Kidney epithelial cell (primary cell): ENCODE measurements around the gene MAP4K4. TPM values are rescaled to one million over a fixed set of nuclear protein-coding genes. Genes with fewer than 3 reads are reported as not detected.

ENCODE experiments used
- DNase-seq: peaks from one replicate; pipeline ENCODE4 v3.0.0-alpha.2; 2010; ENCODE audit warnings: low read depth
- H3K27me3 ChIP-seq: 2 replicates; pipeline ENCODE4 v1.6.0; 2011; ENCODE audit warnings: low read length; ENCODE audit not compliant: control insufficient read depth, insufficient read depth
- H3K36me3 ChIP-seq: 2 replicates; pipeline ENCODE4 v1.5.1; 2011; ENCODE audit warnings: low read length; ENCODE audit not compliant: control insufficient read depth, insufficient read depth
- H3K4me3 ChIP-seq: 2 replicates; pipeline ENCODE4 v1.5.1; 2011; ENCODE audit warnings: low read depth, mild to moderate bottlenecking, control low read depth, low read length
- total RNA-seq: library from RNA; depleted of rRNA; stranded (reverse); fragments of >200 nt; gene quantifications from 2 replicates; pipeline ENCODE4 v1.2.3, GENCODE V29; 2015
- TF ChIP-seq, protein P1 (sequence below): IDR thresholded peaks from 2 replicates; pipeline ENCODE4 v1.5.1; 2011; ENCODE audit warnings: mild to moderate bottlenecking, moderate library complexity, low read length, control low read depth, inconsistent platforms; ENCODE audit not compliant: insufficient read depth, poor library complexity, severe bottlenecking

MAP4K4 gene
- total RNA-seq, 1 donor from 2014 or later, result 134 TPM

DNA sequence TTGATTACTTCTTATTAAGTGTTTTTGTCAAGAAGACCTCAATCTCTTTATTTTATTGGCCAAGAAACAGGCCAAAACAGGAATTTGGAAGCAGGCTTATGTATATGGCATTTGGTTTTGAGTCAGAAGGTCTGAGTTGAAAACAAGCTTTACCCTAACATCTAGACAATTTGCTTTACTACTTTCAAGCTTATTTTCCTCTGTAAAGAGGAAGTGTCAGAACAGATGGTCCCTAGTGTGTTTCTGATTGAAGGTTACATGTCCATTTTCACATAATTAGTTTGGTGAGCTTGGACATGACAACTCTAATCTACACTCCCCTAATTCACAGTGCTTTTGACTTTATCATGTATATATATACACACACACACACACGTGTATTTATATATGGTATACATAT is 19.8 kb upstream of the MAP4K4 start:
- no peak overlapping the region for H3K4me3 ChIP-seq
- no peaks in the 10 kb centered on the region for H3K27me3 ChIP-seq
- TF ChIP-seq, protein P1, sequence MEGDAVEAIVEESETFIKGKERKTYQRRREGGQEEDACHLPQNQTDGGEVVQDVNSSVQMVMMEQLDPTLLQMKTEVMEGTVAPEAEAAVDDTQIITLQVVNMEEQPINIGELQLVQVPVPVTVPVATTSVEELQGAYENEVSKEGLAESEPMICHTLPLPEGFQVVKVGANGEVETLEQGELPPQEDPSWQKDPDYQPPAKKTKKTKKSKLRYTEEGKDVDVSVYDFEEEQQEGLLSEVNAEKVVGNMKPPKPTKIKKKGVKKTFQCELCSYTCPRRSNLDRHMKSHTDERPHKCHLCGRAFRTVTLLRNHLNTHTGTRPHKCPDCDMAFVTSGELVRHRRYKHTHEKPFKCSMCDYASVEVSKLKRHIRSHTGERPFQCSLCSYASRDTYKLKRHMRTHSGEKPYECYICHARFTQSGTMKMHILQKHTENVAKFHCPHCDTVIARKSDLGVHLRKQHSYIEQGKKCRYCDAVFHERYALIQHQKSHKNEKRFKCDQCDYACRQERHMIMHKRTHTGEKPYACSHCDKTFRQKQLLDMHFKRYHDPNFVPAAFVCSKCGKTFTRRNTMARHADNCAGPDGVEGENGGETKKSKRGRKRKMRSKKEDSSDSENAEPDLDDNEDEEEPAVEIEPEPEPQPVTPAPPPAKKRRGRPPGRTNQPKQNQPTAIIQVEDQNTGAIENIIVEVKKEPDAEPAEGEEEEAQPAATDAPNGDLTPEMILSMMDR, result no peak
- no peaks in the 10 kb centered on the region for H3K36me3 ChIP-seq
- DNase-seq, result no peak

DNA sequence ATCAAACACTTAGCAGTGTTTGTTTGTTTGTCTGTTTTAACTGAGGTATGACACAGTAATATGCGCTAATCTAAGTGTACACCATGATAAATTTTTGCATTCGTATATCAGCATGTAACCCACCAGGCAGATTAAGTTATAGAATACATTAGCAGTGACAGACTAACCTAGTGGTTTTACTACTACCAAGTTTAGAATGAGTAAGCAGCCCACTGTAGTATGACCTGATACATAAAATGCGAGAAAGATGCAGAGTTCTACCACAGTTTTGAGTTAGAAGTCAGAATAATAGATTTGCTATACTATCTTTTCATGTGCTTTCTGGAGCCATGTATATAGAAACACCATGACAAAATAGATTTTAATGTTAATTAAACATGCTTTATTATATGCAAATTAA is 19.1 kb upstream of the MAP4K4 start:
- Histone ChIP-seq H3K36me3 (no peaks in the 10 kb centered on the region), H3K4me3 (no peak overlapping the region), H3K27me3 (no peaks in the 10 kb centered on the region)
- TF ChIP-seq, protein P1, result no peak
- DNase-seq, result no peak

DNA sequence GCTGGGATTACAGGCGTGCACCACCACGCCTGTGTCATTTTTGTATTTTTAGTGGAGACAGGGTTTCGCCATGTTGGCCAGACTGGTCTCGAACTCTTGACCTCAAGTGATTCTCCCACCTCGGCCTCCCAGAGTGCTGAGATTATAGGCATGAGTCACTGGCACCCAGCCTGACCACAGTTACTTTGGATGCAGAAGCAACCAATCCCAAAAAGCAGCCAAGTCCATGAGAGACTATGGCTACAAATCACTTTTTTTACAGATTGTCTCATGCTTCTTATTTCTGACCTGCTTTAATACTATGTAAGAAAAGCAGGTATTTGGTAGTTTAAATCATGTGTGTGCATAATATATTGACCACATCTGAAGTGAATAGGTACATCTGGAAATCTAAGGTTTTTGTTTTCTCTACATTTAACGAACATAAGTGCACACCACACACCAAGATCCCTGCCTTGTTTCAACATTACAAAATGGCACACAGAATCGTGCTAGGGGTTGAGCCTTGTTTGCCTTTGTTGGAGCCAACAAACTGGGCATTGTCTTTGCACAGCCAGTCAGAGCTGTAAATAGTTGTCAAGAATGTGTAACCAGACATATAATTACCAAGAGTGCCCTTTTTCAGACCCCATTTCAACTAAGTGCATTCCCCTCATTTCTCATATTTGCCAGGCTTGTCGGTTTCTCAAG is 18.3 kb upstream of the MAP4K4 start:
- no peak for DNase-seq
- no peaks in the 10 kb centered on the region for H3K36me3 ChIP-seq
- H3K4me3 ChIP-seq, result no peak overlapping the region
- TF ChIP-seq, protein P1, result no peak
- no peaks in the 10 kb centered on the region for H3K27me3 ChIP-seq

DNA sequence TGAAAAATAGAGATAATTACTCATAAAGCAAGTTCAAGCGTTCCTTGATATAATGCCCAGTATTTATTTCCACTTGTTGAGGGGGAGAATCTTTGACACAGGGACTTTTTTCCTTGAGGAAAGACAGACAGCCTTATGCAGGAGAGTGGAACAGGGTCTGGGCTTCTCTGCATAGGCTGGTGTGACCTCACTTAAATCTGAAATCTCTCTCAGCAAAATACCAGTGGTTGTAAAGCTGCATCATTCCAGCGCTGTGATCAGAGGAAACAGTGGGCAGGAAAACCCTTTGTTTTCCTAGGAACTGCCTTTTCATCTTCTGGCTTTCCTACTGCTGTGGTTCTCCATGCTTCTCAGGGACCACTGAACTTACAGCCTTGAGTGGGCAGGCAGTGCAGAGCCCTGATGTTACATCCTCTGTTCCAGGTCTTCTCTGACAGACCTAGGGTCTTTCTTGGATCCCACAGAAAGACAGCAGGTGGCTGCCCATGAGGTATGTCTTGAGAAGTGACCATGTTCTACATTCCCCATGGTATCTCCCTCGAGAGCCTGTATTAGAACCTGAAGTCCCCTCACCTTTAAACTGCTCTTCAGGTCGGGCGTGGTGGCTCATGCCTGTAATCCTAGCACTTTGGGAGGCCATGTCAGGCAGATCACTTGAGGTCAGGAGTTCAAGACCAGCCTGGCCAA is 17.6 kb upstream of the MAP4K4 start:
- Histone ChIP-seq H3K36me3 (no peaks in the 10 kb centered on the region), H3K27me3 (no peaks in the 10 kb centered on the region), H3K4me3 (no peak overlapping the region)
- TF ChIP-seq, protein P1, result no peak
- DNase-seq, result no peak

DNA sequence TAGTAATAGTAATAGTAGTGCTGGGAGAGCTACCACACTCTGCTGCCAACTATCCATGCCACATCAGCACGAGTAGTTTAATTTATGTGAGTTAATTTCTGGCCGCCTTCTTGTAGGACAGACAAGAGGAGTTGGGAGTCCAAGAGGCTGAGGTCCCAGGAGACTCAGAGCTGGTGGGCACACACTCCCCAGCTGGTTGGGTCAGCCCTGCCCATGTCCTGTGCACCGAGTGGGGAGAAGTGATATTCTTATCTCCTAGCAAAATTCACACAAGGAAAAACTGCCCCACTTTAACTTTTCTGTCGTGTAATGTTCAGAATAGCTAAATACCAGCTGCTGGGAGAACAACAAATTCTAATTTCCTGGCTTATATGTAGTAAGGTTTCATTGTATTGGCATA is 15.2 kb upstream of the MAP4K4 start:
- Histone ChIP-seq H3K4me3 (no peak overlapping the region), H3K36me3 (no peaks in the 10 kb centered on the region), H3K27me3 (no peaks in the 10 kb centered on the region)
- no peak for DNase-seq
- TF ChIP-seq, protein P1, result no peak

DNA sequence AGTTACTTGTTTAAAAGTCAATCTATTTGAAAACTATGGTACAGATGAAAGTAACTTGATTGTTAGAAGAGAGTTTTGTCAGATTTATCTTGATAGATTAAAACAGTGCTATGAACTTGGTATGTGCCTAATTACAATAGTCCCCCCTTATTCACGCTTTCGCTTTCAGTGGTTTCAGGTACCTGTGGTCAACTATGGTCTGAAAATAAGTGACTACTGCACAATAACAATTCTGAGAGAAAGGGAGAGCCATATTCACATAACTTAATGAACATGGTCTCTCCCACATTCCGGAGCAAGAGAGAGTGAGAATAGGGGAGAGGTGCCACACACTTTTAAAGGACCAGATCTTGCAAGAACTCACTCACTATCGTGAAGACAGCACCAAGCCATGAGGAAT is 13.2 kb upstream of the MAP4K4 start:
- Histone ChIP-seq H3K27me3 (no peaks in the 10 kb centered on the region), H3K36me3 (no peaks in the 10 kb centered on the region), H3K4me3 (no peak overlapping the region)
- no peak for DNase-seq
- TF ChIP-seq, protein P1, result no peak
